Left renal pelvis (tissue), 4 donors: ENCODE data around the gene ALG2. TPM values are rescaled to one million over a fixed set of nuclear protein-coding genes. Genes with fewer than 3 reads are reported as not detected.
A peak's percentile ranks its signal among the peaks of the same experiment; 100 is the strongest.

Experiments used
- DNase-seq, 4 donors: peaks; one replicate each; pipeline ENCODE4 v3.0.0-alpha.2; 2013; ENCODE audit warnings: low read depth in 4 of 4, low spot score in 3 of 4
- polyA plus RNA-seq, 4 donors: library from polyadenylated mRNA; unstranded; fragments of 120-200 nt; gene quantifications; one replicate each; pipeline ENCODE4 v1.2.1, GENCODE V29; 2013; ENCODE audit not compliant: insufficient read length in 4 of 4

Gene ALG2
- 10 to 100 TPM; 42.8 to 51.8 (median 46.3) TPM for polyA plus RNA-seq

- DNase-seq: peak; percentile 87 to 97 (median 90)
Observed at GRCh38 chr9:99221621-99222415, at the start of gene ALG2, which contains the start of gene SEC61B. Gene ALG2, minus strand, starts transcription at chr9:99221942. Its CDS starts 48 bp downstream, at chr9:99221894. Gene SEC61B, plus strand, starts transcription at chr9:99222282. Its CDS starts 82 bp downstream, at chr9:99222364.

- DNase-seq: no peak
Observed at GRCh38 chr9:99270491-99270890, 48.7 kb upstream of the ALG2 start.

- DNase-seq: no peak
Observed at GRCh38 chr9:99269416-99269815, 47.7 kb upstream of the ALG2 start.

- DNase-seq: peak; percentile 36 to 45 (median 40)
Observed at GRCh38 chr9:99266255-99267023, 44.7 kb upstream of the ALG2 start.

- no peak for DNase-seq
Observed at GRCh38 chr9:99265691-99266090, 43.9 kb upstream of the ALG2 start.

- no peak for DNase-seq
Observed at GRCh38 chr9:99264070-99264680, 42.4 kb upstream of the ALG2 start.

- DNase-seq: no peak
Observed at GRCh38 chr9:99262949-99263418, 41.2 kb upstream of the ALG2 start.

GRCh38 chr9:99261923-99262322, 40.2 kb upstream of the ALG2 start:
- no peak for DNase-seq

GRCh38 chr9:99259231-99259918, 37.6 kb upstream of the ALG2 start:
- DNase-seq: peak in 1 of 4 donors; percentile 23

GRCh38 chr9:99257723-99258389, 36.1 kb upstream of the ALG2 start:
- no peak for DNase-seq

- no peak for DNase-seq
Observed at GRCh38 chr9:99255651-99256050, 33.9 kb upstream of the ALG2 start.

- no peak for DNase-seq
Observed at GRCh38 chr9:99253772-99254431, 32.2 kb upstream of the ALG2 start.

- no peak for DNase-seq
Observed at GRCh38 chr9:99253134-99253533, 31.4 kb upstream of the ALG2 start.

- no peak for DNase-seq
Observed at GRCh38 chr9:99251157-99251556, 29.4 kb upstream of the ALG2 start.

- DNase-seq: no peak
Observed at GRCh38 chr9:99249619-99250018, 27.9 kb upstream of the ALG2 start.

GRCh38 chr9:99244344-99245260, 22.9 kb upstream of the ALG2 start:
- no peak for DNase-seq

- DNase-seq: no peak
Observed at GRCh38 chr9:99241106-99241505, 19.4 kb upstream of the ALG2 start.

GRCh38 chr9:99239341-99240060, 17.8 kb upstream of the ALG2 start:
- DNase-seq: no peak
